H4 (cell line): Measurements from ENCODE around the gene PLA2G2F. TPM values are rescaled to one million over a fixed set of nuclear protein-coding genes. Genes with fewer than 3 reads are reported as not detected.

Source experiments
- DNase-seq: peaks from one replicate; pipeline ENCODE4 v3.0.0-alpha.2; 2015; ENCODE audit warnings: low spot score
- total RNA-seq: library from RNA; depleted of rRNA; stranded (reverse); fragments of >200 nt; shearing (Covaris generic); gene quantifications from 2 replicates; pipeline ENCODE4 v1.2.3, GENCODE V29; 2014; rRNA removed

The PLA2G2F gene
- total RNA-seq: not detected in 2 replicates

- DNase-seq: no peak
Observed at GRCh38 chr1:20138961-20139550, at the start of gene PLA2G2F. Gene PLA2G2F, plus strand, starts transcription at chr1:20139323. Its CDS starts 105 bp downstream, at chr1:20139428.

GRCh38 chr1:20089328-20090077 is 49.6 kb upstream of the PLA2G2F start:
- no peak for DNase-seq

- DNase-seq: no peak
Observed at GRCh38 chr1:20090119-20090518, 49.0 kb upstream of the PLA2G2F start.

GRCh38 chr1:20090641-20091040 is 48.5 kb upstream of the PLA2G2F start:
- no peak for DNase-seq

GRCh38 chr1:20093303-20093702 is 45.8 kb upstream of the PLA2G2F start:
- no peak for DNase-seq

- DNase-seq: no peak
Observed at GRCh38 chr1:20093940-20094391, 45.2 kb upstream of the PLA2G2F start.

GRCh38 chr1:20095564-20096434 is 43.3 kb upstream of the PLA2G2F start:
- DNase-seq: no peak

- no peak for DNase-seq
Observed at GRCh38 chr1:20096840-20097447, 42.2 kb upstream of the PLA2G2F start.

- DNase-seq: no peak
Observed at GRCh38 chr1:20099533-20099932, 39.6 kb upstream of the PLA2G2F start.

GRCh38 chr1:20100632-20101355 is 38.3 kb upstream of the PLA2G2F start:
- DNase-seq: peak; percentile 69

GRCh38 chr1:20102875-20103274 is 36.2 kb upstream of the PLA2G2F start:
- peak; percentile 81 for DNase-seq

- no peak for DNase-seq
Observed at GRCh38 chr1:20105856-20106255, 33.3 kb upstream of the PLA2G2F start.

GRCh38 chr1:20107351-20107750 is 31.8 kb upstream of the PLA2G2F start:
- no peak for DNase-seq

GRCh38 chr1:20107796-20108195 is 31.3 kb upstream of the PLA2G2F start:
- no peak for DNase-seq

- DNase-seq: no peak
Observed at GRCh38 chr1:20108366-20109123, 30.6 kb upstream of the PLA2G2F start.

GRCh38 chr1:20109223-20109856 is 29.8 kb upstream of the PLA2G2F start:
- no peak for DNase-seq

- peak; percentile 79 for DNase-seq
Observed at GRCh38 chr1:20110679-20111078, 28.4 kb upstream of the PLA2G2F start.

- DNase-seq: no peak
Observed at GRCh38 chr1:20111452-20111851, 27.7 kb upstream of the PLA2G2F start.

GRCh38 chr1:20112279-20113000 is 26.7 kb upstream of the PLA2G2F start:
- no peak for DNase-seq
